Measurements from ENCODE around the gene IMPDH1. TPM values are rescaled to one million over a fixed set of nuclear protein-coding genes. Genes with fewer than 3 reads are reported as not detected.

The IMPDH1 gene
- polyA plus RNA-seq, 1 donor from 2014 or later: 49.7 TPM

DNA sequence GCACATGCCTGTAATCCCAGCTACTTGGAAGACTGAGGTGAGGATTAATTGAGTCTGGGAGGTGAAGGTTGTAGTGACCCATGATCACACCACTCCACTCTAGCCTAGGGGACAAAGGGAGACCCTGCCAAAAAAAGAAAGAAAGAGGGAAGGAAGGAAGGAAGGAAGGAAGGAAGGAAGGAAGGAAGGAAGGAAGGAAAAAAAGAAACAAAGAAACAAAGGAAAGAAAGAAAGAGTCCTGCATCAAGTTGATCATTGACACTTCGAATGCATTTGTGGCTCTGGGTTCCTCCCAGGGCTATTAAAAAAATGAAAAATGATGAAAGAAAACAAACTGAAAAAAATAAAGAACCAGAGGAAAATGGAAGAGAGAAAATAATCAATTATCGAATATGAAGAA is 44.4 kb downstream of the IMPDH1 start:
- Histone ChIP-seq H2AFZ (ENCODE audit: low read depth, low read length) (no peak overlapping the region), H3K4me3 (ENCODE audit: low read length) (no peak overlapping the region), H3K27me3 (ENCODE audit: insufficient read depth, low read depth, low read length) (peaks cover 40% of the 10 kb centered on the region), H4K20me1 (ENCODE audit: insufficient read depth) (no peaks in the 10 kb centered on the region), H3K4me2 (ENCODE audit: low read length) (no peak overlapping the region), H3K79me2 (replicated peaks; ENCODE audit: insufficient read depth, low read length) (no peaks in the 10 kb centered on the region), H3K36me3 (ENCODE audit: insufficient read depth, low read length) (no peaks in the 10 kb centered on the region), H3K9me2 (ENCODE audit: insufficient read depth, low read length) (no peaks in the 10 kb centered on the region), H3K9me3 (ENCODE audit: low read length) (no peaks in the 10 kb centered on the region), H3K9ac (ENCODE audit: low read length) (no peak overlapping the region), H3F3A (ENCODE audit: insufficient read depth, low read length, poor library complexity, severe bottlenecking) (no peaks in the 10 kb centered on the region), H3K27ac (ENCODE audit: low read length) (no peak overlapping the region)
- TF ChIP-seq, protein P1, sequence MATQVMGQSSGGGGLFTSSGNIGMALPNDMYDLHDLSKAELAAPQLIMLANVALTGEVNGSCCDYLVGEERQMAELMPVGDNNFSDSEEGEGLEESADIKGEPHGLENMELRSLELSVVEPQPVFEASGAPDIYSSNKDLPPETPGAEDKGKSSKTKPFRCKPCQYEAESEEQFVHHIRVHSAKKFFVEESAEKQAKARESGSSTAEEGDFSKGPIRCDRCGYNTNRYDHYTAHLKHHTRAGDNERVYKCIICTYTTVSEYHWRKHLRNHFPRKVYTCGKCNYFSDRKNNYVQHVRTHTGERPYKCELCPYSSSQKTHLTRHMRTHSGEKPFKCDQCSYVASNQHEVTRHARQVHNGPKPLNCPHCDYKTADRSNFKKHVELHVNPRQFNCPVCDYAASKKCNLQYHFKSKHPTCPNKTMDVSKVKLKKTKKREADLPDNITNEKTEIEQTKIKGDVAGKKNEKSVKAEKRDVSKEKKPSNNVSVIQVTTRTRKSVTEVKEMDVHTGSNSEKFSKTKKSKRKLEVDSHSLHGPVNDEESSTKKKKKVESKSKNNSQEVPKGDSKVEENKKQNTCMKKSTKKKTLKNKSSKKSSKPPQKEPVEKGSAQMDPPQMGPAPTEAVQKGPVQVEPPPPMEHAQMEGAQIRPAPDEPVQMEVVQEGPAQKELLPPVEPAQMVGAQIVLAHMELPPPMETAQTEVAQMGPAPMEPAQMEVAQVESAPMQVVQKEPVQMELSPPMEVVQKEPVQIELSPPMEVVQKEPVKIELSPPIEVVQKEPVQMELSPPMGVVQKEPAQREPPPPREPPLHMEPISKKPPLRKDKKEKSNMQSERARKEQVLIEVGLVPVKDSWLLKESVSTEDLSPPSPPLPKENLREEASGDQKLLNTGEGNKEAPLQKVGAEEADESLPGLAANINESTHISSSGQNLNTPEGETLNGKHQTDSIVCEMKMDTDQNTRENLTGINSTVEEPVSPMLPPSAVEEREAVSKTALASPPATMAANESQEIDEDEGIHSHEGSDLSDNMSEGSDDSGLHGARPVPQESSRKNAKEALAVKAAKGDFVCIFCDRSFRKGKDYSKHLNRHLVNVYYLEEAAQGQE (IDR thresholded peaks at IDR 0.05; ENCODE audit: borderline replicate concordance): no peak
- TF ChIP-seq SMC3 (conservative IDR thresholded peaks at IDR 0.05; ENCODE audit: poor library complexity): no peak
- no peak for TF ChIP-seq EZH2 (IDR thresholded peaks at IDR 0.05; ENCODE audit: borderline replicate concordance, insufficient read depth, low read length, poor library complexity, severe bottlenecking)
- no peak for TF ChIP-seq MXI1 (conservative IDR thresholded peaks at IDR 0.05; ENCODE audit: poor library complexity, severe bottlenecking)
- no peak for TF ChIP-seq RAD21 (conservative IDR thresholded peaks at IDR 0.05)
- TF ChIP-seq POLR2AphosphoS5 (IDR thresholded peaks at IDR 0.05): no peak
- TF ChIP-seq TAF1 (IDR thresholded peaks at IDR 0.05; ENCODE audit: low read depth): no peak
- no peak for TF ChIP-seq EP300 (conservative IDR thresholded peaks at IDR 0.05; ENCODE audit: poor library complexity, severe bottlenecking)

DNA sequence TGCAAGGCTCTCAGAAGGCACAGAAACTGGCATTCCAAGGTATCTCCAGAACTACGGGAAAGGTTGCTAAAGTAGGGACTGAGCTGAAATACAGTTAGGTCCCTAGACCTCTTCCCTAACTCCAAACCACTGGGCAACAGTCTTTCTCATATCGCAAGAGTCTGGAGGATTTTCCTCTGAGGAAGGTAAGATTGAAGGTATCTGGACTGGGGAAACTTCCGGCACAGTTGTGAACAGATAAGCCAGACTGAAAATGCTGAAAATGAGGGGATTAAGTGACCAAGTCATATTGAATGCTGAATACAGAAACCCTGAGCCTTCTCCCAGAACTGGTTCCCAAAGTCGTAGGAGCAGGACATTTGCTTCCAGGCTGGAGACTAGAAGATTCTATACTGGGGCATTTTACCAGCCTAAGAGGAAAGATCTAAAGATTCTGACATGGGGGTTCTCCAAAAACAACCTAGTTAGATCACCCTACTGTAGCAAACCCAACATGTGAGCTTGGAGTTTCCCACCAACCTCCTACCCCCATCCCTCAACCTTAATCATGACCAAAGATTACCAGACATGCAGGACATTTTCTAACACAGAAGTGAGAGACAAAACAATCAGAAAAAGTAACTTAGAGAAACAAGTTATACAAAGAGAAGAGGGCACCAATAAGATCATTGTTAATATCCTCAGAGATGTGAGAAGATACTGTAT is 45.5 kb downstream of the IMPDH1 start:
- H3F3A ChIP-seq (ENCODE audit: insufficient read depth, low read length, poor library complexity, severe bottlenecking): no peaks in the 10 kb centered on the region
- TF ChIP-seq, protein P1 (IDR thresholded peaks at IDR 0.05; ENCODE audit: borderline replicate concordance): no peak
- TF ChIP-seq, protein P2, sequence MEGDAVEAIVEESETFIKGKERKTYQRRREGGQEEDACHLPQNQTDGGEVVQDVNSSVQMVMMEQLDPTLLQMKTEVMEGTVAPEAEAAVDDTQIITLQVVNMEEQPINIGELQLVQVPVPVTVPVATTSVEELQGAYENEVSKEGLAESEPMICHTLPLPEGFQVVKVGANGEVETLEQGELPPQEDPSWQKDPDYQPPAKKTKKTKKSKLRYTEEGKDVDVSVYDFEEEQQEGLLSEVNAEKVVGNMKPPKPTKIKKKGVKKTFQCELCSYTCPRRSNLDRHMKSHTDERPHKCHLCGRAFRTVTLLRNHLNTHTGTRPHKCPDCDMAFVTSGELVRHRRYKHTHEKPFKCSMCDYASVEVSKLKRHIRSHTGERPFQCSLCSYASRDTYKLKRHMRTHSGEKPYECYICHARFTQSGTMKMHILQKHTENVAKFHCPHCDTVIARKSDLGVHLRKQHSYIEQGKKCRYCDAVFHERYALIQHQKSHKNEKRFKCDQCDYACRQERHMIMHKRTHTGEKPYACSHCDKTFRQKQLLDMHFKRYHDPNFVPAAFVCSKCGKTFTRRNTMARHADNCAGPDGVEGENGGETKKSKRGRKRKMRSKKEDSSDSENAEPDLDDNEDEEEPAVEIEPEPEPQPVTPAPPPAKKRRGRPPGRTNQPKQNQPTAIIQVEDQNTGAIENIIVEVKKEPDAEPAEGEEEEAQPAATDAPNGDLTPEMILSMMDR (IDR thresholded peaks at IDR 0.05; ENCODE audit: poor library complexity, severe bottlenecking): no peak
- TF ChIP-seq SMC3 (conservative IDR thresholded peaks at IDR 0.05; ENCODE audit: poor library complexity): no peak
- TF ChIP-seq EZH2 (IDR thresholded peaks at IDR 0.05; ENCODE audit: borderline replicate concordance, insufficient read depth, low read length, poor library complexity, severe bottlenecking): no peak
- TF ChIP-seq POLR2AphosphoS5 (IDR thresholded peaks at IDR 0.05): no peak
- TF ChIP-seq TAF1 (IDR thresholded peaks at IDR 0.05; ENCODE audit: low read depth): no peak
- no peak for TF ChIP-seq EP300 (conservative IDR thresholded peaks at IDR 0.05; ENCODE audit: poor library complexity, severe bottlenecking)
- TF ChIP-seq MXI1 (conservative IDR thresholded peaks at IDR 0.05; ENCODE audit: poor library complexity, severe bottlenecking): no peak
- TF ChIP-seq RAD21 (conservative IDR thresholded peaks at IDR 0.05): no peak

More for the DNA sequence above, 45.5 kb downstream of the IMPDH1 start:
- Histone ChIP-seq H3K79me2 (replicated peaks; ENCODE audit: insufficient read depth, low read length) (no peaks in the 10 kb centered on the region), H3K9me2 (ENCODE audit: insufficient read depth, low read length) (no peaks in the 10 kb centered on the region), H3K9ac (ENCODE audit: low read length) (no peak overlapping the region), H3K36me3 (ENCODE audit: insufficient read depth, low read length) (no peaks in the 10 kb centered on the region), H3K4me3 (ENCODE audit: low read length) (no peak overlapping the region), H3K4me2 (ENCODE audit: low read length) (no peak overlapping the region), H3K9me3 (ENCODE audit: low read length) (no peaks in the 10 kb centered on the region), H3K27me3 (ENCODE audit: insufficient read depth, low read depth, low read length) (peaks cover 40% of the 10 kb centered on the region), H2AFZ (ENCODE audit: low read depth, low read length) (no peak overlapping the region), H4K20me1 (ENCODE audit: insufficient read depth) (no peaks in the 10 kb centered on the region), H3K27ac (ENCODE audit: low read length) (no peak overlapping the region)
